GM12865 (cell line): ENCODE data around the gene PRKD2.
"Not testable (repeated sequence)": the region's sequence is repeated elsewhere in the genome, so short reads cannot be mapped to it uniquely, and the experiment has no call there.

Source experiments
- DNase-seq: peaks from one replicate; pipeline ENCODE4 v3.0.0; 2010; ENCODE audit warnings: low read depth
- H3K4me3 ChIP-seq: 2 replicates; pipeline ENCODE4 v1.5.1; 2011; ENCODE audit warnings: mild to moderate bottlenecking, low read depth, low read length, control low read depth
- CTCF ChIP-seq: IDR thresholded peaks from 2 replicates; pipeline ENCODE4 v1.5.1; 2011; ENCODE audit warnings: low read length, control low read depth, low read depth, inconsistent platforms; ENCODE audit not compliant: insufficient read depth; ENCODE audit errors: missing control alignments

PRKD2 gene

GRCh38 chr19:46634045-46634655 is 82.8 kb downstream of the PRKD2 start:
- TF ChIP-seq CTCF, result no peak
- peak overlapping the region; percentile 37 for H3K4me3 ChIP-seq
- peak; percentile 96 for DNase-seq

GRCh38 chr19:46633130-46633529 is 83.8 kb downstream of the PRKD2 start:
- no peak for DNase-seq
- no peak for TF ChIP-seq CTCF
- H3K4me3 ChIP-seq, result no peak overlapping the region

GRCh38 chr19:46631481-46631880 is 85.4 kb downstream of the PRKD2 start:
- DNase-seq, result no peak
- no peak overlapping the region for H3K4me3 ChIP-seq
- no peak for TF ChIP-seq CTCF

GRCh38 chr19:46630586-46631205 is 86.2 kb downstream of the PRKD2 start:
- TF ChIP-seq CTCF, result no peak
- no peak for DNase-seq
- no peak overlapping the region for H3K4me3 ChIP-seq

- no peak for TF ChIP-seq CTCF
- H3K4me3 ChIP-seq, result no peak overlapping the region
- no peak for DNase-seq
Measured at GRCh38 chr19:46629546-46630025, 87.3 kb downstream of the PRKD2 start.

- not testable (repeated sequence) for DNase-seq, H3K4me3 ChIP-seq
Measured at GRCh38 chr19:46628970-46629369, 87.9 kb downstream of the PRKD2 start.

- DNase-seq, result no peak
- no peak overlapping the region for H3K4me3 ChIP-seq
- no peak for TF ChIP-seq CTCF
Measured at GRCh38 chr19:46626446-46626845, 90.5 kb downstream of the PRKD2 start.
